PC-3 (cell line): ENCODE measurements around the gene TCEANC2. TPM values are rescaled to one million over a fixed set of nuclear protein-coding genes. Genes with fewer than 3 reads are reported as not detected.
A peak's percentile ranks its signal among the peaks of the same experiment; 100 is the strongest.

ENCODE experiments used
- ATAC-seq: fragments of 200-7000 bp; cut with Tn5 transposase; 2 replicates; pipeline ENCODE4 v1.9.1; 2020; ENCODE audit warnings: mild to moderate bottlenecking, moderate library complexity
- BruUV-seq: library from RNA; stranded (reverse); fragments of 400-500 nt; replicated peaks from 2 replicates; lab custom pipeline; 2021; lab: Mats Ljungman, UMichigan
- CTCF ChIA-PET: fragments of 300-600 bp; sonication (Branson Sonifier 250); formaldehyde crosslinking; loops from one replicate; lab custom pipeline; 2022; ENCODE audit warnings: antibody characterized with exemption; lab: Charles Lee
- POLR2A ChIA-PET: fragments of 300-600 bp; sonication (Branson Sonifier 250); formaldehyde crosslinking; loops from one replicate; lab custom pipeline; 2022; ENCODE audit warnings: antibody characterized with exemption; ENCODE audit not compliant: unreplicated experiment; lab: Charles Lee
- DNase-seq: peaks from one replicate; pipeline ENCODE4 v3.0.0-alpha.2; 2015
- H2AFZ ChIP-seq: fragments of 300-600 bp; sonication (generic); 2 replicates; pipeline ENCODE4 v1.6.0; 2016; ENCODE audit warnings: antibody characterized with exemption, low read length
- H3F3A ChIP-seq: fragments of 300-600 bp; sonication (generic); one replicate; pipeline ENCODE4 v1.6.0; 2017; ENCODE audit warnings: antibody characterized with exemption, low read length, control low read depth, mild to moderate bottlenecking; ENCODE audit not compliant: unreplicated experiment
- H3K27ac ChIP-seq: fragments of 300-600 bp; sonication (generic); 2 replicates; pipeline ENCODE4 v1.5.1; 2016; ENCODE audit warnings: mild to moderate bottlenecking, low read length
- H3K27me3 ChIP-seq: fragments of 300-600 bp; sonication (generic); 2 replicates; pipeline ENCODE4 v1.6.1; 2016; ENCODE audit warnings: low read length, mixed read lengths
- H3K36me3 ChIP-seq: fragments of 300-600 bp; sonication (generic); 2 replicates; pipeline ENCODE4 v1.6.1; 2016; ENCODE audit warnings: low read depth, mixed run types, low read length, mixed read lengths
- H3K4me1 ChIP-seq: fragments of 300-600 bp; sonication (generic); 2 replicates; pipeline ENCODE4 v1.5.1; 2016; ENCODE audit warnings: low read length; ENCODE audit not compliant: insufficient read depth
- H3K4me2 ChIP-seq: fragments of 300-600 bp; sonication (generic); 2 replicates; pipeline ENCODE4 v1.6.0; 2016; ENCODE audit warnings: low read length
- H3K4me3 ChIP-seq: fragments of 300-600 bp; sonication (generic); 2 replicates; pipeline ENCODE4 v1.5.1; 2016; ENCODE audit warnings: mild to moderate bottlenecking, low read length, mixed read lengths
- H3K79me2 ChIP-seq: fragments of 300-600 bp; sonication (generic); 2 replicates; pipeline ENCODE4 v1.6.1; 2017; ENCODE audit warnings: low read length, mixed read lengths
- H3K9ac ChIP-seq: fragments of 300-600 bp; sonication (generic); 2 replicates; pipeline ENCODE4 v1.6.0; 2016; ENCODE audit warnings: mild to moderate bottlenecking, low read length
- H3K9me2 ChIP-seq: fragments of 300-600 bp; sonication (generic); replicated peaks from 2 replicates; pipeline ENCODE4 v1.6.1; 2016; ENCODE audit warnings: mixed run types, low read length, mixed read lengths
- H3K9me3 ChIP-seq: fragments of 300-600 bp; sonication (generic); 2 replicates; pipeline ENCODE4 v1.6.1; 2016; ENCODE audit warnings: low read length, mixed read lengths
- H4K20me1 ChIP-seq: fragments of 300-600 bp; sonication (generic); 2 replicates; pipeline ENCODE4 v1.6.1; 2016; ENCODE audit warnings: low read length, mixed read lengths
- CTCF ChIP-seq: fragments of 300-600 bp; sonication (generic); conservative IDR thresholded peaks from 2 replicates; pipeline ENCODE4 v1.5.1; 2017; ENCODE audit warnings: antibody characterized with exemption, low read depth, mild to moderate bottlenecking, low read length
- EZH2 ChIP-seq: fragments of 300-600 bp; sonication (generic); IDR thresholded peaks from one replicate; pipeline ENCODE4 v1.6.1; 2017; ENCODE audit warnings: antibody characterized with exemption, mild to moderate bottlenecking, low read length; ENCODE audit not compliant: unreplicated experiment
- EZH2phosphoT487 ChIP-seq: fragments of 300-600 bp; sonication (generic); IDR thresholded peaks from 2 replicates; pipeline ENCODE4 v1.6.1; 2018; ENCODE audit warnings: mild to moderate bottlenecking, antibody characterized with exemption, low read length, borderline replicate concordance
- intact Hi-C: fragments of 100-400 bp; cut with micrococcal nuclease; formaldehyde crosslinking; loops from 2 replicates; pipeline ENCODE4 v1.9.0; 2023
- total RNA-seq: library from RNA; depleted of rRNA; stranded (reverse); fragments of >200 nt; gene quantifications from 2 replicates; pipeline ENCODE4 v1.2.3, GENCODE V29; 2014

The TCEANC2 gene
- total RNA-seq, 1 experiment from 2014 or later, result 4.2 TPM

- BruUV-seq, result no TSS peak
- no peaks in the 10 kb centered on the region for H3K36me3 ChIP-seq
- ChIA-PET CTCF (interaction anchor here (0.5 kb wide), 1 partner anchor 57 kb away, joined by 5 read pairs; no protein-coding TSS in a partner anchor), POLR2A (interaction anchor here (0.6 kb wide), 1 partner anchor 835 kb away, joined by 3 read pairs; no protein-coding TSS in a partner anchor)
- DNase-seq (peak; percentile 92), ATAC-seq (peak; percentile 89)
- H3F3A ChIP-seq, result no peaks in the 10 kb centered on the region
- H2AFZ ChIP-seq, result no peak overlapping the region
- H3K27ac ChIP-seq, result peak overlapping the region; percentile 62
- no peaks in the 10 kb centered on the region for H3K9me3 ChIP-seq
- H3K79me2 ChIP-seq, result no peaks in the 10 kb centered on the region
- intact Hi-C loops, result loop anchor here (2.0 kb wide), 1 partner anchor 36 kb away; the partner anchor contains the start of genes TCEANC2 and TMEM59
- no peak overlapping the region for H3K4me3 ChIP-seq
- no peaks in the 10 kb centered on the region for H3K27me3 ChIP-seq
- H4K20me1 ChIP-seq, result no peaks in the 10 kb centered on the region
- no peak overlapping the region for H3K9ac ChIP-seq
- H3K9me2 ChIP-seq, result no peaks in the 10 kb centered on the region
- TF ChIP-seq EZH2phosphoT487 (no peak), CTCF (no peak), EZH2 (no peak)
- peak overlapping the region; percentile 47; the same call in 1 of the 2 replicates for H3K4me2 ChIP-seq
- H3K4me1 ChIP-seq, result peaks cover 10% of the 10 kb centered on the region
Measured at GRCh38 chr1:54016343-54017282, 36.8 kb upstream of the TCEANC2 start.

GRCh38 chr1:54017979-54018378 lies 35.4 kb upstream of the TCEANC2 start, which contains the start of gene LDLRAD1:
TSS of gene LDLRAD1 (minus strand) at chr1:54018186. CDS start at chr1:54018112, 74 bp downstream.
- BruUV-seq, result no TSS peak
- H3K9me2 ChIP-seq, result no peaks in the 10 kb centered on the region
- no peaks in the 10 kb centered on the region for H3K79me2 ChIP-seq
- CTCF ChIA-PET, result no interaction called here
- intact Hi-C loops, result loop anchor here (2.0 kb wide), 1 partner anchor 35 kb away; the partner anchor contains the start of genes TCEANC2 and TMEM59
- TF ChIP-seq EZH2phosphoT487 (no peak), EZH2 (no peak), CTCF (no peak)
- no peaks in the 10 kb centered on the region for H3K36me3 ChIP-seq
- POLR2A ChIA-PET, result interaction anchor here (0.5 kb wide), 1 partner anchor 838 kb away, joined by 9 read pairs; no protein-coding TSS in a partner anchor
- H3K4me3 ChIP-seq, result no peak within 1 kb of the TSS
- ATAC-seq (no peak), DNase-seq (no peak)
- no peaks in the 10 kb centered on the region for H3F3A ChIP-seq
- peaks cover 10% of the 10 kb centered on the region for H3K4me1 ChIP-seq
- H3K9ac ChIP-seq, result no peak within 1 kb of the TSS
- H3K9me3 ChIP-seq, result no peaks in the 10 kb centered on the region
- H3K27me3 ChIP-seq, result no peaks in the 10 kb centered on the region
- no peaks in the 10 kb centered on the region for H4K20me1 ChIP-seq
- no peak within 1 kb of the TSS for H3K27ac ChIP-seq
- H2AFZ ChIP-seq, result no peak within 1 kb of the TSS
- no peak within 1 kb of the TSS for H3K4me2 ChIP-seq
